ENCODE results near the gene ZNF674.

- TF ChIP-seq POLR2AphosphoS5 (IDR thresholded peaks at IDR 0.05) (no peak), CTCF (IDR thresholded peaks at IDR 0.05) (no peak), POLR2A (IDR thresholded peaks at IDR 0.05) (no peak), EP300 (IDR thresholded peaks at IDR 0.05) (no peak)
Measured at GRCh38 chrX:46587158-46587557, 41.9 kb upstream of the ZNF674 start.

Measured in stomach (tissue), 4 donors.